Ishikawa (cell line): ENCODE measurements around the gene CGB7.
A peak's percentile ranks its signal among the peaks of the same experiment; 100 is the strongest.

ENCODE experiments used
- CEBPB ChIP-seq: IDR thresholded peaks from 2 replicates; pipeline ENCODE4 v1.6.1; 2012
- CREB1 ChIP-seq: IDR thresholded peaks from 2 replicates; pipeline ENCODE4 v1.6.1; 2012; ENCODE audit warnings: low read depth
- EGR1 ChIP-seq: IDR thresholded peaks from 2 replicates; pipeline ENCODE4 v1.6.1; 2012
- EP300 ChIP-seq: IDR thresholded peaks from 2 replicates; pipeline ENCODE4 v1.6.1; 2012; ENCODE audit warnings: borderline replicate concordance
- FOXM1 ChIP-seq: IDR thresholded peaks from 2 replicates; pipeline ENCODE4 v1.6.1; 2012; ENCODE audit warnings: low read depth, borderline replicate concordance
- NFIC ChIP-seq: IDR thresholded peaks from 2 replicates; pipeline ENCODE4 v1.6.1; 2012
- RAD21 ChIP-seq: IDR thresholded peaks from 2 replicates; pipeline ENCODE4 v1.6.1; 2012; ENCODE audit warnings: low read depth
- REST ChIP-seq: IDR thresholded peaks from 2 replicates; pipeline ENCODE4 v1.6.1; 2012; ENCODE audit warnings: low read depth, mild to moderate bottlenecking
- TAF1 ChIP-seq: IDR thresholded peaks from 2 replicates; pipeline ENCODE4 v1.6.1; 2012; ENCODE audit warnings: low read depth, mild to moderate bottlenecking
- TCF12 ChIP-seq: IDR thresholded peaks from 2 replicates; pipeline ENCODE4 v1.6.1; 2012; ENCODE audit warnings: low read depth
- TEAD4 ChIP-seq: IDR thresholded peaks from 2 replicates; pipeline ENCODE4 v1.6.1; 2012
- USF1 ChIP-seq: IDR thresholded peaks from 2 replicates; pipeline ENCODE4 v1.6.1; 2012
- YY1 ChIP-seq: IDR thresholded peaks from 2 replicates; pipeline ENCODE4 v1.6.1; 2012; ENCODE audit warnings: low read depth

Gene CGB7

GRCh38 chr19:49098795-49099194 is 41.2 kb upstream of the CGB7 start:
- TF ChIP-seq FOXM1 (no peak), REST (no peak), RAD21 (no peak)

- TF ChIP-seq REST (no peak), RAD21 (peak; percentile 80)
Measured at GRCh38 chr19:49097453-49098288, 40.1 kb upstream of the CGB7 start.

- TF ChIP-seq EP300: no peak
- no peak for TF ChIP-seq REST
- TF ChIP-seq TAF1: no peak
- no peak for TF ChIP-seq YY1
Measured at GRCh38 chr19:49094505-49095482, 37.2 kb upstream of the CGB7 start.

- TF ChIP-seq CEBPB: no peak
- TF ChIP-seq RAD21: no peak
- no peak for TF ChIP-seq REST
- no peak for TF ChIP-seq FOXM1
- no peak for TF ChIP-seq EP300
- TF ChIP-seq EGR1: no peak
- no peak for TF ChIP-seq YY1
- no peak for TF ChIP-seq NFIC
- TF ChIP-seq TEAD4: no peak
- no peak for TF ChIP-seq USF1
- TF ChIP-seq TCF12: no peak
- TF ChIP-seq CREB1: no peak
Measured at GRCh38 chr19:49092686-49093085, 35.1 kb upstream of the CGB7 start.
